ENCODE data around the gene ANKFY1.

DNA sequence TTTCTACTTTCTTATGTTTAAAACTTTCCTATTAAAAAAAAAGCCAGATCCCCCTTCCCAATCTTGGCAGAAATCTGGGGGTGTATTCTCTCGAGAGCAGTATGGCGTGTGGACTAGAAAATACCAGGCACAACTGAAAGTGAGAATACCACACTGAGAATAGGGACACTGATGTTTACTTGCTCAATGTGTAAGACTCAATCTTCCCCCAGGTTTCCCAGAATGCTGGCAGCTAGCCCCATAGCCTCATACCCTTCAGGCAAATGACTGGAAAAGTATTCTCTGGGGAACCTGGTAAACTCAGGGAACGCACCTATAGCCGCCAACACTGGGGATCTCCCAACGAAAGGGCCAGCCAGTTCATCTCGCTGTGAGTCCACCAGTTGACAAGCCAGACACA is 136.2 kb downstream of the ANKFY1 start:
- TF ChIP-seq, protein P1, sequence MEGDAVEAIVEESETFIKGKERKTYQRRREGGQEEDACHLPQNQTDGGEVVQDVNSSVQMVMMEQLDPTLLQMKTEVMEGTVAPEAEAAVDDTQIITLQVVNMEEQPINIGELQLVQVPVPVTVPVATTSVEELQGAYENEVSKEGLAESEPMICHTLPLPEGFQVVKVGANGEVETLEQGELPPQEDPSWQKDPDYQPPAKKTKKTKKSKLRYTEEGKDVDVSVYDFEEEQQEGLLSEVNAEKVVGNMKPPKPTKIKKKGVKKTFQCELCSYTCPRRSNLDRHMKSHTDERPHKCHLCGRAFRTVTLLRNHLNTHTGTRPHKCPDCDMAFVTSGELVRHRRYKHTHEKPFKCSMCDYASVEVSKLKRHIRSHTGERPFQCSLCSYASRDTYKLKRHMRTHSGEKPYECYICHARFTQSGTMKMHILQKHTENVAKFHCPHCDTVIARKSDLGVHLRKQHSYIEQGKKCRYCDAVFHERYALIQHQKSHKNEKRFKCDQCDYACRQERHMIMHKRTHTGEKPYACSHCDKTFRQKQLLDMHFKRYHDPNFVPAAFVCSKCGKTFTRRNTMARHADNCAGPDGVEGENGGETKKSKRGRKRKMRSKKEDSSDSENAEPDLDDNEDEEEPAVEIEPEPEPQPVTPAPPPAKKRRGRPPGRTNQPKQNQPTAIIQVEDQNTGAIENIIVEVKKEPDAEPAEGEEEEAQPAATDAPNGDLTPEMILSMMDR (IDR thresholded peaks at IDR 0.05; ENCODE audit: low read depth, low read length, poor library complexity, severe bottlenecking): no peak
- no peak for TF ChIP-seq EZH2phosphoT487 (IDR thresholded peaks at IDR 0.05; ENCODE audit: borderline replicate concordance, low read length)

All from DOHH2 (cell line).